ENCODE data around the gene DUSP7.

- TF ChIP-seq POLR2AphosphoS5 (IDR thresholded peaks at IDR 0.05) (no peak), CTCF (IDR thresholded peaks at IDR 0.05) (no peak)
Observed at GRCh38 chr3:52065264-52065756, 8.9 kb upstream of the DUSP7 start.

Data from transverse colon (tissue), 4 donors.